GM21526 (cell line): ENCODE data around the gene HNRNPA2B1.
"Not testable (repeated sequence)": the region's sequence is repeated elsewhere in the genome, so short reads cannot be mapped to it uniquely, and the experiment has no call there.

ENCODE experiments used
- ATAC-seq: cut with Tn5 transposase; IDR thresholded peaks from one replicate; pipeline ENCODE4 v1.9.1; 2021; ENCODE audit warnings: moderate library complexity; ENCODE audit not compliant: unreplicated experiment, low FRiP score

The HNRNPA2B1 gene

GRCh38 chr7:26148307-26148700 is 52.2 kb downstream of the HNRNPA2B1 start:
- ATAC-seq, result not testable (repeated sequence)

DNA sequence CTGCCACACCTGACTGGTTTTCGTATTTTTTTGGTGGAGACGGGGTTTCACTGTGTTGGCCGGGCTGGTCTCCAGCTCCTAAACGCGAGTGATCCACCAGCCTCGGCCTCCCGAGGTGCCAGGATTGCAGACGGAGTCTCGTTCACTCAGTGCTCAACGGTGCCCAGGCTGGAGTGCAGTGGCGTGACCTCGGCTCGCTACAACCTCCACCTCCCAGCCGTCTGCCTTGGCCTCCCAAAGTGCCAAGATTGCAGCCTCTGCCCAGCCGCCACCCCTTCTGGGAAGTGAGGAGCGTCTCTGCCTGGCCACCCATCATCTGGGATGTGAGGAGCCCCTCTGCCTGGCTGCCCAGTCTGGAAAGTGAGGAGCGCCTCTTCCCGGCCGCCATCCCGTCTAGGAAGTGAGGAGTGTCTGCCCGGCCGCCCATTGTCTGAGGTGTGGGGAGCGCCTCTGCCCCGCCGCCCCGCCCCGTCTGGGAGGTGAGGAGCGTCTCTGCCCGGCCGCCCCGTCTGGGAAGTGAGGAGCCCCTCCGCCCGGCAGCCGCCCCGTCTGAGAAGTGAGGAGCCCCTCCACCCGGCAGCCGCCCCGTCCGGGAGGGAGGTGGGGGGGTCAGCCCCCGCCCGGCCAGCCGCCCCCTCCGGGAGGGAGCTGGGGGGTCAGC is 52.8 kb downstream of the HNRNPA2B1 start:
- ATAC-seq, result not testable (repeated sequence)

DNA sequence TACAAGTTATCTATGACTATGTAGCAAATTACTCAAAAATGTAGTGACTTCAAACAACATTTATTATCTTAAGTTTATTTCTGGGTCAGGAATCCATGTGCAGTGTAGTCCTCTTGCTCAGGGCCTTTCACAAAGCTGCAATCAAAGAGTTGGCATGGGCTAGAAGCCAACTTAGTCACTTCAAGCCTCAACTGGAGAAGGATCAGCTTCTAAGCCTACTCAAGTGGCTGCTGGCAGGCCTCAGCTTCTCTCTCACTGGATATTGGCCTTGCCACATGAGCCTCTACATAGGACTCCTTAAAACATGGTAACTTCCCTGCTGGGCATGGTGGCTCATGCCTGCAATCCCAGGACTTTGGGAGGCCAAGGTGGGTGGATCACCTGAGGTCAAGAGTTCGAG is 53.5 kb downstream of the HNRNPA2B1 start:
- ATAC-seq, result no peak

DNA sequence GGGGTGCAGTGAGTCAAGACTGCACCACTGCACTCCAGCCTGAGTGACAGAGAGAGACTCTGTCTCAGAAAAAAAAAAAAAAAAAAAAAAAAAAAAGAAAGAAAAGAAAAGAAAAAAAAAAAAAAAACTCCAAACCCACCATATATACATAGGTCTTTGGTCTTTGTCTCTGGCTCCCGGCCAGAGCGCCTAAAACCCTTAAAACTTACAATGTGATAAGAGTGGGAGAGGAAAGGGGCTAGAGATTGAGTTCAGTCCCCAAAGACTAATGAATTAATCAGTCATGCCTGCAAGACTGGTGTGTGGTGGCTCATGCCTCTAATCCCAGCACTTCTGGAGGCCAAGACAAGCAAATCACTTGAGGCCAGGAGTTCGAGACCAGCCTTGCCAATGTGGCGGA is 55.3 kb downstream of the HNRNPA2B1 start:
- no peak for ATAC-seq

- no peak for ATAC-seq
Observed at GRCh38 chr7:26144184-26145080, 56.1 kb downstream of the HNRNPA2B1 start.

- ATAC-seq, result no peak
Observed at GRCh38 chr7:26143298-26144048, 57.1 kb downstream of the HNRNPA2B1 start.

DNA sequence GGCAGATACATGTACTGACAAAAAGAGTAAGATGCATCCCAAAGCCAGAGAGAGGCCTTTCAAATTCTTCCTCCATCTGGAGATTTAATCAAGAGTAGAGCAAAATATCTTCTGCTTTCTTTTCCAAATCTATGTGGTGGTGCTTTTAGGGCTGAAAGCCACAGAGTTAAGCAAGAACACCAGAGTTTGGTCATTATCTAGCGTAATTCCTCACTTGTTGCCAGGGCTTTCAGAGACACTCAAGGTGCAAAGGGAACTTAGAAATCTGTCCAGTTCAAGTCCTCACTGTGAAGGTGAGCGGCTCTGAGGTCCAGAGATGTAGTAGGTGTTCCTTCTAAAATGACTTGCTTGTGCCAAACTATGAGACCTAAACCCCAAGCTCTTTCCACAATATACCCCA is 59.5 kb downstream of the HNRNPA2B1 start:
- ATAC-seq, result no peak

DNA sequence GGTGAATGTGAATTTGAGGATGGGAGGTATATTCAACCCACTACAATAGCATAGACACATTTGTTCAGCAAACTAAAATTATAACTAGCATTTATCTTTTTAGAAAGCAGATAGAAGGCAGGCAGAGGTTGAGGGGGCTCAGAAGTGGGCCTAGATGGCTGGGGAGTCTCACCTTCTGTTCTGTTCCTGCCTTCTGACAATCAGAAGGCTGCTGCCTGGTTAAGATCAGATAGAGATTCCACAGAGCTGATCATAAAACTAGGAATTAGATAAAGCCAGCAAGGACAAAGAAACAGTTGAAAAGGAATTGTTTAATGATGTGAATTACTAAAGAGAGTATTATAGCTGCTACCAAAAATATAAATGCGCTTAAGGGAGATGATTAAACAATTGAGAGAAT is 60.2 kb downstream of the HNRNPA2B1 start:
- no peak for ATAC-seq
